Transverse colon (tissue), 4 donors: ENCODE results near the gene VASN.
A peak's percentile ranks its signal among the peaks of the same experiment; 100 is the strongest.

Source experiments
- POLR2A ChIP-seq: fragments of 450-650 bp; IDR thresholded peaks from one replicate; pipeline ENCODE4 v1.6.1; 2016; ENCODE audit warnings: antibody characterized with exemption, mild to moderate bottlenecking, moderate library complexity
- POLR2AphosphoS5 ChIP-seq, 3 donors: sonication (generic); formaldehyde crosslinking; IDR thresholded peaks; one replicate each; pipeline ENCODE4 v1.6.1; 2016; ENCODE audit warnings: antibody characterized with exemption in 3 of 3
- TF ChIP-seq, protein P1 (sequence below), 5 experiments: fragments of 200-600 bp in 3 of 5; fragments of 450-650 bp in 2 of 5; sonication (generic) in 3 of 5; IDR thresholded peaks; 1 replicate in 2 of 5; 2 replicates in 3 of 5; pipeline ENCODE4 v1.5.1; 2016 to 2017; ENCODE audit warnings: antibody characterized with exemption in 5 of 5, inconsistent platforms in 3 of 5, mild to moderate bottlenecking in 2 of 5, moderate library complexity in 1 of 5

DNA sequence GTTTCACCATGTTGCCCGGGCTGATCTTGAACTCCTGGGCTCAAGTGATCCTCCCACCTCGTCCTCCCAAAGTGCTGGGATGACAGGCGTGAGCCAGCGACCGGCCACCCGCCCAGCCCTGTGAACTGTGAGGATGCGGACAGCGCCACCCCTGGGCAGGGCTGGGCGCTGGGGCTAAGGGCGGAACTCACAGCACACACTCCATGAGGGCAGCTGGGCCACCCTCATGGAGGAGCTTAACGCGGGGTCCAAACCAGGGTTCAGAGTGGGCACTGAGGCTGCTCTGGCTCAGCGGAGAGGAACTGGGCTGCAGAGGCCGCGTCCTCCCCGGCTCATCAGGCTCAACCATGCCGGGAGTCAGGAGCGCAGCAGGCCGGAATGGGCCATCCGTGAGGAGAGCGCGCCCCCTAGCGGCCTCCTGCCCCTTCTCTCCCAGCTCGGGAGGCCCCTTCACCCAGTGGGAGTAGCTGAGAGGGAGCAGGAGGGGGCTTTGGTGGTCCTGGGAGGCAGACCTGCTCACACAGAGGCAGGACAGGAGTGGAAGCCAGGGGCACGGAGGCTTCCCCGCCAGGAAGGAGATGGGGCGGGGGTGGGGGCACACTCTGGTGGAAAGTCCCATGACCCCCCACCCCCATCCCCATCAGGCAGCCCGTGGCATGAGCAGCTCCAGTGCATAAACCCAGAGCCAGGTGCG, 30.9 kb downstream of the VASN start:
- TF ChIP-seq, protein P1, sequence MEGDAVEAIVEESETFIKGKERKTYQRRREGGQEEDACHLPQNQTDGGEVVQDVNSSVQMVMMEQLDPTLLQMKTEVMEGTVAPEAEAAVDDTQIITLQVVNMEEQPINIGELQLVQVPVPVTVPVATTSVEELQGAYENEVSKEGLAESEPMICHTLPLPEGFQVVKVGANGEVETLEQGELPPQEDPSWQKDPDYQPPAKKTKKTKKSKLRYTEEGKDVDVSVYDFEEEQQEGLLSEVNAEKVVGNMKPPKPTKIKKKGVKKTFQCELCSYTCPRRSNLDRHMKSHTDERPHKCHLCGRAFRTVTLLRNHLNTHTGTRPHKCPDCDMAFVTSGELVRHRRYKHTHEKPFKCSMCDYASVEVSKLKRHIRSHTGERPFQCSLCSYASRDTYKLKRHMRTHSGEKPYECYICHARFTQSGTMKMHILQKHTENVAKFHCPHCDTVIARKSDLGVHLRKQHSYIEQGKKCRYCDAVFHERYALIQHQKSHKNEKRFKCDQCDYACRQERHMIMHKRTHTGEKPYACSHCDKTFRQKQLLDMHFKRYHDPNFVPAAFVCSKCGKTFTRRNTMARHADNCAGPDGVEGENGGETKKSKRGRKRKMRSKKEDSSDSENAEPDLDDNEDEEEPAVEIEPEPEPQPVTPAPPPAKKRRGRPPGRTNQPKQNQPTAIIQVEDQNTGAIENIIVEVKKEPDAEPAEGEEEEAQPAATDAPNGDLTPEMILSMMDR (IDR thresholded peaks at IDR 0.05), result peak; percentile 88 to 94 (median 93)
- no peak for TF ChIP-seq POLR2AphosphoS5 (IDR thresholded peaks at IDR 0.05)
- TF ChIP-seq POLR2A, result no peak
